Panc1 (cell line): Measurements from ENCODE around the gene FAM83D. TPM values are rescaled to one million over a fixed set of nuclear protein-coding genes. Genes with fewer than 3 reads are reported as not detected.
A peak's percentile ranks its signal among the peaks of the same experiment; 100 is the strongest.

Experiments
- ATAC-seq: fragments of 200-7000 bp; cut with Tn5 transposase; 2 replicates; pipeline ENCODE4 v1.9.1; 2020; ENCODE audit warnings: mild to moderate bottlenecking, moderate library complexity
- BruUV-seq: library from RNA; stranded (reverse); fragments of 400-500 nt; replicated peaks from 2 replicates; lab custom pipeline; 2021; lab: Mats Ljungman, UMichigan
- CTCF ChIA-PET: fragments of 300-600 bp; sonication (Branson Sonifier 250); formaldehyde crosslinking; loops from one replicate; lab custom pipeline; 2022; ENCODE audit warnings: antibody characterized with exemption; lab: Charles Lee
- POLR2A ChIA-PET: fragments of 300-600 bp; sonication (Branson Sonifier 250); formaldehyde crosslinking; loops from one replicate; lab custom pipeline; 2022; ENCODE audit warnings: antibody characterized with exemption; lab: Charles Lee
- DNase-seq: peaks from one replicate; pipeline ENCODE4 v3.0.0-alpha.2; 2010; ENCODE audit warnings: low read depth, low spot score
- H3K27ac ChIP-seq: 2 replicates; pipeline ENCODE4 v1.5.1; 2011; ENCODE audit warnings: mild to moderate bottlenecking, low read length, inconsistent platforms
- H3K27me3 ChIP-seq: fragments of 200-500 bp; sonication (Bioruptor generic); 2 replicates; pipeline ENCODE4 v1.6.0; 2014; ENCODE audit warnings: low read length, inconsistent platforms; ENCODE audit not compliant: control insufficient read depth, insufficient read depth
- H3K36me3 ChIP-seq: fragments of 200-500 bp; sonication (Bioruptor generic); 2 replicates; pipeline ENCODE4 v1.5.1; 2014; ENCODE audit warnings: inconsistent platforms, mild to moderate bottlenecking, low read length, moderate library complexity; ENCODE audit not compliant: control insufficient read depth, insufficient read depth
- H3K4me1 ChIP-seq: 2 replicates; pipeline ENCODE4 v1.5.1; 2011; ENCODE audit warnings: inconsistent platforms, mild to moderate bottlenecking, low read length, moderate library complexity; ENCODE audit not compliant: control insufficient read depth, insufficient read depth
- H3K4me3 ChIP-seq, 2 experiments: 2 replicates each; pipeline ENCODE4 v1.5.1; 2011 to 2012; ENCODE audit warnings: low read depth in 2 of 2, low read length in 2 of 2, mild to moderate bottlenecking in 2 of 2, inconsistent platforms in 1 of 2, moderate library complexity in 1 of 2
- H3K9me3 ChIP-seq: fragments of 200-500 bp; sonication (Bioruptor generic); 2 replicates; pipeline ENCODE4 v1.5.1; 2014; ENCODE audit warnings: low read depth, mild to moderate bottlenecking, inconsistent platforms, low read length, moderate library complexity; ENCODE audit not compliant: control insufficient read depth, insufficient read depth
- CTCF ChIP-seq: fragments of 450-650 bp; IDR thresholded peaks from 2 replicates; pipeline ENCODE4 v1.5.1; 2017; ENCODE audit warnings: mild to moderate bottlenecking
- POLR2AphosphoS5 ChIP-seq: IDR thresholded peaks from 2 replicates; pipeline ENCODE4 v1.6.1; 2012; ENCODE audit warnings: mild to moderate bottlenecking, low read depth, low read length, moderate library complexity
- REST ChIP-seq, 2 experiments: IDR thresholded peaks; 2 replicates each; pipeline ENCODE4 v1.6.1; 2011 to 2012; ENCODE audit warnings: low read depth in 2 of 2, control low read depth in 1 of 2, low read length in 1 of 2, mild to moderate bottlenecking in 1 of 2, moderate library complexity in 1 of 2; ENCODE audit not compliant: insufficient read depth in 1 of 2
- SIN3A ChIP-seq: IDR thresholded peaks from 2 replicates; pipeline ENCODE4 v1.6.1; 2012; ENCODE audit warnings: low read depth, mild to moderate bottlenecking, low read length, moderate library complexity, borderline replicate concordance; ENCODE audit not compliant: insufficient read depth
- TCF7L2 ChIP-seq: IDR thresholded peaks from 2 replicates; pipeline ENCODE4 v1.6.1; 2011; ENCODE audit warnings: mild to moderate bottlenecking, low read depth, low read length, inconsistent platforms
- in situ Hi-C: cut with HindIII; loops from 2 replicates; pipeline ENCODE4 v1.10.0; 2016; ENCODE audit warnings: low sequenced_read_pairs, low pct_unique_long_range_greater_than_20kb
- intact Hi-C: fragments of 100-400 bp; cut with micrococcal nuclease; formaldehyde crosslinking; loops from one replicate; pipeline ENCODE4 v1.10.0; 2022; ENCODE audit not compliant: unreplicated experiment
- total RNA-seq: library from RNA; stranded (reverse); gene quantifications from one replicate; pipeline ENCODE4 v1.2.1, GENCODE V29; 2021; ENCODE audit not compliant: unreplicated experiment

The FAM83D gene
- total RNA-seq, 1 experiment from 2014 or later = 30.9 TPM

GRCh38 chr20:38931984-38932383 is 5.8 kb downstream of the FAM83D start:
- H3K27me3 ChIP-seq = no peaks in the 10 kb centered on the region
- H3K27ac ChIP-seq = no peak overlapping the region
- ChIA-PET POLR2A (no interaction called here), CTCF (no interaction called here)
- TF ChIP-seq TCF7L2 (no peak), REST (IDR thresholded peaks at IDR 0.05; ENCODE audit: insufficient read depth in 1 of 2, low read depth in 2 of 2, low read length in 1 of 2) (no peak), SIN3A (no peak), CTCF (no peak), POLR2AphosphoS5 (no peak)
- no peak for ATAC-seq
- peaks cover 16% of the 10 kb centered on the region for H3K4me1 ChIP-seq
- in situ Hi-C loops (no loop called here), intact Hi-C loops (no loop called here)
- no peaks in the 10 kb centered on the region; the same call in none of the 2 replicates for H3K36me3 ChIP-seq
- no TSS peak for BruUV-seq
- H3K4me3 ChIP-seq = no peak overlapping the region
- no peak for DNase-seq
- H3K9me3 ChIP-seq = no peaks in the 10 kb centered on the region

GRCh38 chr20:38932457-38933120 is 6.4 kb downstream of the FAM83D start:
- ATAC-seq = no peak
- Histone ChIP-seq H3K27me3 (no peaks in the 10 kb centered on the region), H3K4me1 (peaks cover 16% of the 10 kb centered on the region), H3K27ac (peak overlapping the region; percentile 14; the same call in 1 of the 2 replicates), H3K9me3 (no peaks in the 10 kb centered on the region), H3K36me3 (no peaks in the 10 kb centered on the region; the same call in 1 of the 2 replicates), H3K4me3 (no peak overlapping the region)
- no peak for DNase-seq
- in situ Hi-C loops = no loop called here
- ChIA-PET CTCF (no interaction called here), POLR2A (no interaction called here)
- intact Hi-C loops = no loop called here
- no TSS peak for BruUV-seq
- no peak for TF ChIP-seq TCF7L2
- TF ChIP-seq SIN3A = no peak
- no peak for TF ChIP-seq REST (IDR thresholded peaks at IDR 0.05; ENCODE audit: insufficient read depth in 1 of 2, low read depth in 2 of 2, low read length in 1 of 2)
- no peak for TF ChIP-seq CTCF
- no peak for TF ChIP-seq POLR2AphosphoS5
